Measurements from ENCODE around the gene C3orf22.

GRCh38 chr3:126525853-126526667, 32.7 kb downstream of the C3orf22 start:
- TF ChIP-seq, protein P1, sequence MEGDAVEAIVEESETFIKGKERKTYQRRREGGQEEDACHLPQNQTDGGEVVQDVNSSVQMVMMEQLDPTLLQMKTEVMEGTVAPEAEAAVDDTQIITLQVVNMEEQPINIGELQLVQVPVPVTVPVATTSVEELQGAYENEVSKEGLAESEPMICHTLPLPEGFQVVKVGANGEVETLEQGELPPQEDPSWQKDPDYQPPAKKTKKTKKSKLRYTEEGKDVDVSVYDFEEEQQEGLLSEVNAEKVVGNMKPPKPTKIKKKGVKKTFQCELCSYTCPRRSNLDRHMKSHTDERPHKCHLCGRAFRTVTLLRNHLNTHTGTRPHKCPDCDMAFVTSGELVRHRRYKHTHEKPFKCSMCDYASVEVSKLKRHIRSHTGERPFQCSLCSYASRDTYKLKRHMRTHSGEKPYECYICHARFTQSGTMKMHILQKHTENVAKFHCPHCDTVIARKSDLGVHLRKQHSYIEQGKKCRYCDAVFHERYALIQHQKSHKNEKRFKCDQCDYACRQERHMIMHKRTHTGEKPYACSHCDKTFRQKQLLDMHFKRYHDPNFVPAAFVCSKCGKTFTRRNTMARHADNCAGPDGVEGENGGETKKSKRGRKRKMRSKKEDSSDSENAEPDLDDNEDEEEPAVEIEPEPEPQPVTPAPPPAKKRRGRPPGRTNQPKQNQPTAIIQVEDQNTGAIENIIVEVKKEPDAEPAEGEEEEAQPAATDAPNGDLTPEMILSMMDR (IDR thresholded peaks at IDR 0.05; ENCODE audit: borderline replicate concordance, extremely low read depth, low read length, poor library complexity, severe bottlenecking) = no peak
- TF ChIP-seq EZH2 (IDR thresholded peaks at IDR 0.05; ENCODE audit: borderline replicate concordance, low read depth, low read length, severe bottlenecking) = no peak
